ENCODE results near the gene TIAM1.

Gene TIAM1

GRCh38 chr21:31072533-31072932 is 271.5 kb downstream of the TIAM1 start:
- no peak for DNase-seq

Measured in KG1 (cell line).